HuH-7.5 (cell line): Measurements from ENCODE around the gene GPC5.
"Not testable (repeated sequence)": the region's sequence is repeated elsewhere in the genome, so short reads cannot be mapped to it uniquely, and the experiment has no call there.

Experiments used
- DNase-seq: peaks from one replicate; pipeline ENCODE4 v3.0.0; 2011; ENCODE audit warnings: low spot score

Gene GPC5

DNA sequence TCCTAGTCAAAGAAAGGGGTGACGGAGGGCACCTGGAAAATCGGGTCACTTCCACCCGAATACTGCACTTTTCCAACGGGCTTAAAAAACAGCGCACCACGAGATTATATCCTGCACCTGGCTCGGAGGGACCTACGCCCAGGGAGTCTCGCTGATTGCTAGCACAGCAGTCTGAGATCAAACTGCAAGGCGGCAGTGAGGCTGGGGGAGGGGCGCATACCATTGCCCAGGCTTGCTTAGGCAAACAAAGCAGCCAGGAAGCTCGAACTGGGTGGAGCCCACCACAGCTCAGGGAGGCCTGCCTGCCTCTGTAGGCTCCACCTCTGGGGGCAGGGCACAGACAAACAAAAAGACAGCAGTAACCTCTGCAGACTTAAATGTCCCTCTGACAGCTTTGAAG is 1354.3 kb downstream of the GPC5 start:
- not testable (repeated sequence) for DNase-seq

- no peak for DNase-seq
Measured at GRCh38 chr13:92761710-92762109, 1363.3 kb downstream of the GPC5 start.

DNA sequence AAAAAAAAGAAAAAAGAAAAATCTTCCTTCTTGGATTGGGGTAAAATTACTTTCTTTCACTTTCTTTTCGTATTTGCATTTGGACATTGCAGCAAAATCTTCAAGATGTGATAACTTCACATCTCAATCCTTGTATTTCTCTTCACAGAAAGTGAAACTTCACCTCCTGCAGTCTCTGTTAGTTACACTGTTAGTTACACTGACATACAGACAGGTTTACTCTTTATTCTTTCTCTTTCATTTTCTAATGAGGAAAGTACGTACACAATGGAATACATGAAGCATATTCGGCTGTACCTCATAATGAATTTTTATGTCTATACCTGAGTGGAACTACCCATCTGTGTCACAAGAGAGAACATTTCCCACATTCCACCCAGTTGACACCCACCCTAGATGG is 1369.0 kb downstream of the GPC5 start:
- DNase-seq: no peak

- no peak for DNase-seq
Measured at GRCh38 chr13:92768602-92769001, 1370.2 kb downstream of the GPC5 start.

DNA sequence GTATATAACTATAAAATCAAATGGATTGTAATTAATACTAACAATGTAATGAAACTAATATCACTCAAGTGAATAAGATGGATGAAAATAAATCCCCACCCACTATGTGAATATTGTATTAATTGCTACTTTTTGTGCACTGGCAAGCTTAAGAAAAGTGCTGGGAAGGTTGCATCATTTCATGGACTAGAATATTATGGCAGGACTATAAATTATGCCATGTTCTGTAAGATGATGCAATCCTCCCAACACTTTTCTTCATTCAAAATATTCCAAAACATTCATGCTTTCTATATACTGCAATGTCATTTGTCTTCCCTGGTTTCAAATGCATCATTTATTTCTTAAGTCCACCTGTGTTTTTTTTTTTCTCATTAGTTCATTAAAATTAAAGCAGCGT is 1370.6 kb downstream of the GPC5 start:
- no peak for DNase-seq

DNA sequence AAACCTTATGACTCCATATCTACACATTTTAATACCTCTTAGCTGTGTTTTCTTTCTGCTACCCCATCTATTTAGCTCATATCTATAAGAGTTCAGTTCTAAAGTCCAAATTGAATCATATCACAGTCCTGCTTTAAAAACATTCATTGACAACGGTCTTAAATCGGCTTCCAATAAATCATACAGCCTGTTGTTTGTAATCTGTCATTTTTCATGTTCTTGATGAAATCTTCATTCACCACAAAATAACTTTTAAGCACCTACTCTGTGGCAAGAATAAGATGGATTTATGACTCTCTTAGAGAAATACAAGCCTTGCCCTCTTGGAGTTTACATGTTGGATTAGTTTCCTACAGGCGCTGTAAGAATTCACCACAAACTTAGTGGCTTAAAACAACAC is 1377.2 kb downstream of the GPC5 start:
- DNase-seq: no peak

GRCh38 chr13:92781965-92782690 is 1383.7 kb downstream of the GPC5 start:
- DNase-seq: no peak

- no peak for DNase-seq
Measured at GRCh38 chr13:92802776-92803175, 1404.4 kb downstream of the GPC5 start.

- no peak for DNase-seq
Measured at GRCh38 chr13:92804346-92804745, 1405.9 kb downstream of the GPC5 start.

GRCh38 chr13:92804926-92805325 is 1406.5 kb downstream of the GPC5 start:
- no peak for DNase-seq

DNA sequence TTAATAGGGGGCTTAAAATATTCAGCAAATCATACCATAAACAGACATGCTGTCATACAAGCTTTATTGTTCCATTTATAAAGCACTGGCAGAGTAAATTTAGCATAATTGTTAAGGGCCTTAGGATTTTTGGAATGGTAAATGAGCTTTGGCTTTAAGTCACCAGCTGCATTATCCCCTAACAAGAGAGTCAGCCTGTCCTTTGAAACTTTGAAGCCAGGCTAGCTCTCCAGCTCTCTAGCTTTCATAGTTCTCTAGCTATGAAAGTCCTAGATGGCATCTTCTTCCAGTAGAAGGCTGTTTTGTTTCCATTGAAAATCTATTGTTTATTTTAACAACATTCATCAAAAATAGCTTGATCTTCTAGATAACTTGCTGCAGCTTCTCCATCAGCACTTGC is 1407.3 kb downstream of the GPC5 start:
- DNase-seq: no peak

GRCh38 chr13:92806215-92806614 is 1407.8 kb downstream of the GPC5 start:
- DNase-seq: no peak

GRCh38 chr13:92807353-92807752 is 1408.9 kb downstream of the GPC5 start:
- DNase-seq: no peak

DNA sequence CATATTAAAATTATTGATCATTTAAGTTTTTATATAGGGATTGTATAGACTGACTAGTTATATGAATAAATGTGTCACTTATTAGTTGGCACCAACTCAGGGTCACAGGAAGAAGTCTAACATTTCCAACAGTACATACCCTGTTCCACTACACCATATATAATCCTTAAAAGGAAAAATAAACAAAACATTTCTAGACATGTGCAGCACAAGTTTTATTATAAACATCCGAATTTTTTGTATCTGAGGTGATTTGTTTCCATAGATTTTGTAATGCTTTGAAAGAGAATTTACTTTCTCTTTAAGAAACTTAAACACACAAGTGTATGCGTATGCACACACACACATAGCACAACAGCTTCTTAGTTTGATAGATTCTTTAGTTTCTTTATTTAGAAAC is 1409.5 kb downstream of the GPC5 start:
- DNase-seq: no peak

GRCh38 chr13:92821324-92821723 is 1422.9 kb downstream of the GPC5 start:
- no peak for DNase-seq

- no peak for DNase-seq
Measured at GRCh38 chr13:92823059-92823458, 1424.6 kb downstream of the GPC5 start.

DNA sequence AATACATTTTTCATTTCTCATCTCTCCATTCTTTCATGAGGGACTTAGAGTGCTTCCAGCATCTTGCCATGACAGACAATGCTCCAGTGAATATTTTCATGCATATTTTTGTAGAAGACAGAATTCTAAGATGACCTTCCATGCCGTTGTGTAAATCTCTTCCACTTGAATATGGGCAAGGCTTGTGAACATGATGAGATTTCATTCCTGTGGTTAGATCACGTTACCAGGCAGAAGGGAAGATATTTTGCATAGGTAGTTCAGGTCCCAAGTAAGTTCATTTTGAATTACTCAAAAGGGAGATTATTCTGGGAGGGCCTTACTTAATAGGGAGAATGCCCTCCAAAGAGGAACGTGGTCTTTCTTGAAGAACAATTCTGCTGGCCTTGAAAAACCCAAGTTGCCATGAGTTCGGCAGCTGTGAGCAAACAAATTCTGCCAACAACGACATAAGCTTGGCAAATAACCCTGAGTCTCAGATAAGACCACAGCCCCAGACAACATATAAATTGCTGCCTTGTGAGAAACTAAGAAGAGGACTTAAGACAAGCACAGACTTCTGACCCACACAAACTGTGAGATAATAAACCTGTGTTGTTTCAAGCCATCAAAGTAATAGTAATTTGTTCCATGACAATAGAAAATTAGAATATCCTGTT is 1427.6 kb downstream of the GPC5 start:
- DNase-seq: no peak

DNA sequence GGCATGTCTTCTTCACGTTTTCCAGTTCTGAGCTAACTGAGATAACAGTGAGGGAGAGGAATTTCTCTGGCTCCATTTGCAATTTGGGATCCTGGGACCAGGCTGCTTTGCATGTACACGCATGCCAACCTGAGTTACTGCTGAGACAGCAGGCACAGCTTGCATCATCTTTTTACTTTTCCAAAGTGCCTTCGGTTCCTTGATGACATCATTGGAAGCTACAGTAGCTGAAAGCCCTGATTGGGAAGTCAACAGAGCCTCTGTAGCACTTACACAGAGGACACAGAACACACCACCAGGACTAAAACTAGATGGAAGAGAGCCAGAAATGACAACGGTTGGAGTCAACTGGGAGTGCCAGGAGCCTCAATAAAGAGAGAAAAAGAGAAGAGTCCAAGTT is 1429.1 kb downstream of the GPC5 start:
- DNase-seq: no peak

- no peak for DNase-seq
Measured at GRCh38 chr13:92829930-92830329, 1431.5 kb downstream of the GPC5 start.

GRCh38 chr13:92830821-92831220 is 1432.4 kb downstream of the GPC5 start:
- no peak for DNase-seq

DNA sequence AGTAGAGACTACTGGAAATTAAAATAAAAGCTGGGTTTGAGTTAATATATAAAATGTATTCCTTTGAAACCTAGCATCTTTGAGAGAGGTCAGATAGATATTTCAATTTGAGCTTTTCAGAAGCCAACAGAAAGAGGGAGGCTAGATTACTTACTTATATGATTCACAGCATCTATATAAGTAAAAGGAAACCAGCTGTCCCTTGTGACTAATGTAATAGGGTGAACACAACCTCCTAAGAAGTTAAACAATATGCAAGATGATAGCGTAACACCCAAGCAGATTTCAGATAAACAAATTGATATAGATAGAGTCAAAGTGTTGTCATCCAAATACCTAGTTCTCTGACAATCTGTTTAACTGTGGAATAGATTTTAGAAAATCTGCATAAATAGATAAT is 1434.7 kb downstream of the GPC5 start:
- DNase-seq: no peak

DNA sequence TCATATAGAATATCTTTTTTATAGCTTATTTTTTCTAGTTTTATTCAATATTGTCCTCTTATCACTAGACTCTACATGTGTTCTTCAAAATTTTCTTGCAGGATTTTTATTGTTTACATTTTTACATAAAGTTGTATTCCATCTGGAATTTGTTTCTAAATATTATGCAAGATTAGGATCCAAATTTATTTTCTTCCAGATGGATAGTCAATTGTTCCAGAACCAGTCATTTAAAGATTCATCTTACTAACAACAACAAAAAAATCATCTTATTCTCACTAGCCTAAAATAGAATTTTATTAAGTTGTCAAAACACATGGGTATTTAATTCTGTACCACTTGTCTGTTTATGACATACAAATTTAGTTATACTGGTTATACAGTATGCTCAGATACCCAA is 1437.8 kb downstream of the GPC5 start:
- DNase-seq: no peak

DNA sequence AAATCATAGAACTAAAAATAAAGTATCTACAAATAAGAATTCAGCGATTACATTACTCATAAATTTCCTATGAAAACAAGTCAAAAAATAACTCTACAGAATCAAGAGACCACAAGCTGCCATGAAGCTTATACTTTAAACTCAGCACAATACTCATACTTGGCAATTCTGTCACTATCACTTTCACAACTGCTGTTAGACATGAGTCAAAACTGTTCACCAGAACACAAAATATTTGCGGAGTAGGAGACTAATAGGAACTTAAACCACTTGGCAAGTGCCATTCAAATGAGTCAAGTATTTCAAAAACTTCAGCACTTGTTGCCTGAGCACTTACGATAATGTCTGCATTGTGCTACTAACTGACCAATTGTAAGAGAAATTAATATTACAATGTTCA is 1440.4 kb downstream of the GPC5 start:
- no peak for DNase-seq

GRCh38 chr13:92842145-92842544 is 1443.7 kb downstream of the GPC5 start:
- no peak for DNase-seq
